ENCODE results near the gene PSEN1.
A peak's percentile ranks its signal among the peaks of the same experiment; 100 is the strongest.

PSEN1 gene

DNA sequence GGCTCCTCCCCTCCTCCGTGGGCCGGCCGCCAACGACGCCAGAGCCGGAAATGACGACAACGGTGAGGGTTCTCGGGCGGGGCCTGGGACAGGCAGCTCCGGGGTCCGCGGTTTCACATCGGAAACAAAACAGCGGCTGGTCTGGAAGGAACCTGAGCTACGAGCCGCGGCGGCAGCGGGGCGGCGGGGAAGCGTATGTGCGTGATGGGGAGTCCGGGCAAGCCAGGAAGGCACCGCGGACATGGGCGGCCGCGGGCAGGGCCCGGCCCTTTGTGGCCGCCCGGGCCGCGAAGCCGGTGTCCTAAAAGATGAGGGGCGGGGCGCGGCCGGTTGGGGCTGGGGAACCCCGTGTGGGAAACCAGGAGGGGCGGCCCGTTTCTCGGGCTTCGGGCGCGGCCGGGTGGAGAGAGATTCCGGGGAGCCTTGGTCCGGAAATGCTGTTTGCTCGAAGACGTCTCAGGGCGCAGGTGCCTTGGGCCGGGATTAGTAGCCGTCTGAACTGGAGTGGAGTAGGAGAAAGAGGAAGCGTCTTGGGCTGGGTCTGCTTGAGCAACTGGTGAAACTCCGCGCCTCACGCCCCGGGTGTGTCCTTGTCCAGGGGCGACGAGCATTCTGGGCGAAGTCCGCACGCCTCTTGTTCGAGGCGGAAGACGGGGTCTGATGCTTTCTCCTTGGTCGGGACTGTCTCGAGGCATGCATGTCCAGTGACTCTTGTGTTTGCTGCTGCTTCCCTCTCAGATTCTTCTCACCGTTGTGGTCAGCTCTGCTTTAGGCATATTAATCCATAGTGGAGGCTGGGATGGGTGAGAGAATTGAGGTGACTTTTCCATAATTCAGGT, at the start of gene PSEN1:
Gene PSEN1 (plus strand): TSS at position 121 of the 839 bp plus-strand sequence. CDS start 11,513 bp downstream, outside the sequence.
- DNase-seq (ENCODE audit: low read depth, low spot score) = peak; percentile 94

DNA sequence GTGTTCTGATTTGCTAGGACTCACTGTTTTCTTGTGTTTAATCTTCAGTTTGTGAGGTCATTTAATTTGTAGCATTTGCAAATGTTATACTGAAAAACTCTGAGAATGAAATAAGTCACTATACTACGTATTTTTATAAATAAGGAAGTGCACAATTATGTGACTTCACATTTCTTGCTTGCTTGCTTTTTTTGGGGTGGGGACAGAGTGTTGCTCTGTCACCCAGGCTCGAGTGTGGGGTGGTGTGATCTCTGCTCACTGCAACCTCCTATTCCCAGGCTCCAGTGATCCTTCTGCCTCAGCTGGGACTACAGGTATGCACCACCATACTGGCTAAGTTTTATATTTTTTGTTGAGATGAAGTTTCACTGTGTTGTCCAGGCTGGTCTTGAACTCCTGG, 45.3 kb upstream of the PSEN1 start:
- DNase-seq (ENCODE audit: low read depth, low spot score) = no peak

DNA sequence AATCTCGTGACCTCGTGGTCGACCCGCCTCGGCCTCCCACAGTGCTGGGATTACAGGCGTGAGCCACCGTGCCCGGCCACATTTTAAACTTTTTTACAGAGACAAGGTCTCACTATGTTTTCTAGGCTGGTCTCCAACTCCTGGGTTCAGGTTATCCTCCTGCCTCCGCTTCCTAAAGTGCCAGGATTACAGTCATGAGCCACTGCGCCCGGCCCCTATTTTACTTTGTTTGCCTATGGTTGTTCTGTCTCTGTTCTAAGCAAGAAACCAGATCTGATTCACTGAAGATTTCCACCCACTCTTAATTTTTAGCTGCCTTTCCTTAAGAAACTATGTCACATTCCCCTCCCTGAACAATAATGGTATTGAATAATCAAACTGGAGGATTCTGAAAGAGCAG, 38.9 kb upstream of the PSEN1 start:
- no peak for DNase-seq (ENCODE audit: low read depth, low spot score)

DNA sequence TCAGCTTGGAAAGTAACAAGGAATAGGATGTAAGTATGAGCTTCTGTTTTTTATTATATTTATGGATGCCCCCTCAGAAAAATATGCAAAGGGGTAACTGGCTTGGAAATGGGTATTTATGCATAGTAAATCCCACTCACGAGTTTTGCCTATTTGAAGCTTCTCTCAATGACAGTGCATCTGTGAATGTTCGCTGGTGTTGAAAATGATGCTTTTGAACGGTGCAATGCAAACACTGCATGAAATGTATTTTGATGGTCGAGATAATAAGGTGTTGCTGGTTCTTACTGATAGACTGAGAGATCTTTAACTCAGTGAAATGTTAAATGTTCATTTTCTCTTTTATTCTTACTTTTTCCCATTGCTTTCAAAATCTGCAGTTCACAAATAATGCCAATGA, 36.0 kb upstream of the PSEN1 start:
- no peak for DNase-seq (ENCODE audit: low read depth, low spot score)

DNA sequence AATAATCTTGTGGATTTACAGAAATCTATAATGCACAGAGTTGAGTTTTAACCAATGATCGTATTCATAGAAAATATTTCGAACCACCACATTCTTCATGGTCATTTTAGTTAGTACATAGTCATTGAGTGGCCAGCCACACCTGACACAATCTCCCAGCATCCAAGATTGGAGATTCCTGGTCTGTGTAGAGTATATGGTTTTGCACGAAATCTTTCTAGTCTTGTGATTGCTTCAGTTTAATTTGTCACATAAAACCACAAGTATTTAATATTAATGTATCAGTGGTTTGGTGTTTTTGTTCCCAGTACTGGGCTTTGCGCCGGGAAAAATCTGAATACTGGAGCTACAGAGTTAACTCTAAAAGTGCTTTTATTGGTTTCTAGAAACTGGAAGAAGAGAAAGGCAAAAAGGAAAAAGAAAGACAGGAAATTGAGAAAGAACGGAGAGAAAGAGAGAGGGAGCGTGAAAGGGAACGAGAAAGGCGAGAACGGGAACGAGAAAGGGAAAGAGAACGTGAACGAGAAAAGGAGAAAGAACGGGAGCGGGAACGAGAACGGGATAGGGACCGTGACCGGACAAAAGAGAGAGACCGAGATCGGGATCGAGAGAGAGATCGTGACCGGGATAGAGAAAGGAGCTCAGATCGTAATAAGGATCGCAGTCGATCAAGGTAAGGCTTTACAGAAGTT, 33.4 kb upstream of the PSEN1 start:
- DNase-seq (ENCODE audit: low read depth, low spot score) = no peak

DNA sequence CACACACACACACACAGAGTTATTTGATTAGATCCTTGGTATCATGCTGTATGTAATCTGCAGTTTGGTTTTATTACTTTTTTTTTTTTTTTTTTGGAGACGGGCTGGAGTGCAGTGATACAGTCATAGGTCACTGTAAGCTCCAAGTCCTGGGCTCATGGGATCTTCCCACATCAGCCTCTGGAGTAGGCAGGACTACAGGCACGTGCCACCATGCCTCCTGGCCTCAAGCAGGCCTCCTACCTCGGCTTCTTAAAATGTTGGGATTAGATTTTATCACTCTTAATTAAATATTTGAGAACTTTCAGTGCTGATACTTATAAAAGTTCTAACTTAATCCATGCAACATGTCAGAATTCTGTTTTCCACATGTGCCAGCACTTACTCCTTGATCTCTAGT, 31.3 kb upstream of the PSEN1 start:
- no peak for DNase-seq (ENCODE audit: low read depth, low spot score)

DNA sequence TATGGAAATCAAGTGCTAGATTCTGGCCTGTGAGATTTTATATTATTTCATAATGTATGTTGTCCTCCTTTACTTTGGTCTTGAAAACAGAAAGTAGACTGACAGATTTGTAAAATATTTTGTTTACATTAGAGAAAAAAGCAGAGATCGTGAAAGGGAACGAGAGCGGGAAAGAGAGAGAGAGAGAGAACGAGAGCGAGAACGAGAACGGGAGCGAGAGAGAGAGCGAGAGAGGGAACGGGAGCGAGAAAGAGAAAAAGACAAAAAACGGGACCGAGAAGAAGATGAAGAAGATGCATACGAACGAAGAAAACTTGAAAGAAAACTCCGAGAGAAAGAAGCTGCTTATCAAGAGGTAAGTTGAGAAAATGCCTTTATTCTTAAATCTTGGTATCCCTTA, 30.6 kb upstream of the PSEN1 start:
- no peak for DNase-seq (ENCODE audit: low read depth, low spot score)

DNA sequence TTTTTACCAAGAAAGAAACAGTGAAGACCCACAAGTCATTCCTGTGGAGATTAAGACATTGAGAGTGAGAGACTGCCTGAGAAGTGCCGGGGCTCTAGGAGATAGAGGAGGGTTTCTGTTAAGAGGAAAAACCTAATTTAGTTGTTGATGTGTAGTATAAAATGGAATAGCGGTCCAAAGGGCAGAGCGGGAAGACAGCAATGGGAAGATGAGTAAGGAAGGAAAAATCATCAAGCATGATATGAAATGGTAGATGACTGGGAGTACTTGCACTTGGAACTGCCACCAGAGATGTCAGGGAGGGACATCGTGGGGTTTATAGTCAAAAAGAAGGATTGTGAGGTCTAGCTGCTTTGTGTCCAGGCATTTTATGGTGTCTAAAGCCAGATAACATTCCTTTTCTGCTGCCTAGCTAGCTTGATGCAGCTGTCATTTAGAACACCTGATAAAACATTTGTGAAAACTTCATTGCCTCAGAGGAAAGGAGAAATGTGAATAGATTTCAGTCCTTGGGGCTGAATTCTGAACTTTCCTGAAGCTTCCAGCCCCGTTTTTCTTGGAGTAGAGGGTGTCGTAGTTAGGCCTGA, 20.1 kb upstream of the PSEN1 start:
- no peak for DNase-seq (ENCODE audit: low read depth, low spot score)

DNA sequence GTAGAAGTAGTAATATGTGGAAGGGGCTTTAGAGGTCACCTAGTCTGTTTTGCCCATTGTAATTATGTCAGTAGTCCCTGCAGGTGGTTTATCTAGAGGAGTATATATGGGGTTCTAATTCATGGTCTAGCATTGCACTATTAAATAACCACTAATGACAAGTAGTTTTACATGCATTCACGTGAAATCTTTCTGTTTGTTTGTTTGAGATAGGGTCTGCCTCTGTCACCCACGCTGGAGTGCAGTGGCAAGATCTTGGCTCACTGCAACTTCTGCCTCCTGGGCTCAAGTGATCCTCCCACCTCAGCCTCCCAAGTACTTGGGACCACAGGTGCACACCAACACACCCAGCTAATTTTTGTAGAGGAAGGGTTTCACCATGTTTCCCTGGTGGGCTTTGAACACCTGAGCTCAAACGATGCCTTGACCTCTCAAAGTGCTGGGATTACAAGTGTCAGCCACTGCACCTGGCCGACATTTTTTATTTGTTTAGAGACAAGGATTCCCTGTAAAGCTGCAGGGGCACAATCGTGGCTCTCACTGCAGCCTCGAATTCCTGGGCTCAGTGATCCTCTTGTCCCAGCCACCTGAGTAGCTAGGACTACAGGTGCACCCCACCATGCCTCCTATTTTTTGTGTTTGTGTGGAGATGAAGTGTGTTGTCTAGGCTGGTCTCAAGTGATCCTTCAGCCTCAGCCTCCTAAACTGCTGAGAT, 12.0 kb upstream of the PSEN1 start:
- no peak for DNase-seq (ENCODE audit: low read depth, low spot score)

DNA sequence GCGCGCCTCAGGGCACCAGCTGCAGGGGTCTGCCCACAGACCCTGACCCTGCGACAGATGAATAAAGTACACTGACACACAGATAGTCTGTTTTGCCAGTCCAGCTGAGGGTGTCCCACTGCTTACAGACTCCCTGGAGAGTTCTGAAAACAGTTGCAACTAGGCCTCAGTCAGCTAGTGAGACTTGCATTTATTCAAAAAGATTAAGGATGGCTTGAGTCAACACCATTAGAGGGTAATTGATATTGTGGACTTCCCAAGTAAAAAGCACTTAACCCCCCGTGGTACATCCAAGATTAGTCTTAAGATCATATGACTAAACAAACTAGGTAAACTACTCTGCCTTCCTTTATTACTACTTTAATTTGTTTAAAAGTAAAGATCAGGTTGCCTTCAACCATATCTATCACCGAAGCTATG, 11.1 kb upstream of the PSEN1 start:
- no peak for DNase-seq (ENCODE audit: low read depth, low spot score)

DNA sequence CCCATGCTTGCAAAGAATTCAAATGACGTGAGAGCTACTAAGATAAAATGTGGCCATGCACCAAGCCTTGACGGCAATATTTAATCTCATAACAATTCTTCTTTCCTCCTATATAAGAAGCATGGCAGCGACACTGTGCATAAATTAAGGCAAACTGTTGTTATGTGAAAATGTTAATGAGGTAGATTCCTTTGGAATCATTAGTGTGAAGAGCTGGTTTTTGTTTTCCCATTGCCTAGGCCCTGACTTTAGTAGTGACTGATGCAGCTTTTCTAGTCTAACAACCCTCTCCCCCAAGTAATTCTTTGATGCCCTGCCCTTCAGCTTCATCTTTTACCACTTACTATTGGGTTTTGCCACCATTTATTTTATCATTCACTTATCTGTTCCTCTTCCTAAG, 10.6 kb upstream of the PSEN1 start:
- no peak for DNase-seq (ENCODE audit: low read depth, low spot score)

DNA sequence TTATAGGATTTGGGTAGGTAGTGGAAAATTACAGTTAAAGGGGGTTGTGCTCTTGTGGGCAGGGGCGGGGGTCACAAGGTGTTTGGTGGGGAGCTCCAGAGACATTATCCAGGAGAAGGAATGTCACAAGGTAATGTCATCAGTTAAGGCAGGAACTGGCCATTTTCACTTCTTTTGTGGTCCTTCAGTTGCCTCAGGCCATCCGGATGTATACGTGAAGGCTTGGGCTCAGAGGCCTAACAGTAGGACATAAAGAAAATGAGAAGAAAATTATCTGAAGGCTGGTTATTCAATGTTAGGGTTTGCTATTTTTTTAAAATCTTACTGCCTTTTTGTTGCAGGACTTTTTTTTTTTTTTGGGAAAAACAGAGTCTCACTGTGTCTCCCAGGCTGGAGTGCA, 2.5 kb upstream of the PSEN1 start:
- DNase-seq (ENCODE audit: low read depth, low spot score) = no peak

DNA sequence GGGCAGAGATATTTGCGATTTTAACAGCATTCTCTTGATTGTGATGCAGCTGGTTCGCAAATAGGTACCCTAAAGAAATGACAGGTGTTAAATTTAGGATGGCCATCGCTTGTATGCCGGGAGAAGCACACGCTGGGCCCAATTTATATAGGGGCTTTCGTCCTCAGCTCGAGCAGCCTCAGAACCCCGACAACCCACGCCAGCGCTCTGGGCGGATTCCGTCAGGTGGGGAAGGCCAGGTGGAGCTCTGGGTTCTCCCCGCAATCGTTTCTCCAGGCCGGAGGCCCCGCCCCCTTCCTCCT, 271 bp upstream of the PSEN1 start:
- DNase-seq (ENCODE audit: low read depth, low spot score) = no peak

DNA sequence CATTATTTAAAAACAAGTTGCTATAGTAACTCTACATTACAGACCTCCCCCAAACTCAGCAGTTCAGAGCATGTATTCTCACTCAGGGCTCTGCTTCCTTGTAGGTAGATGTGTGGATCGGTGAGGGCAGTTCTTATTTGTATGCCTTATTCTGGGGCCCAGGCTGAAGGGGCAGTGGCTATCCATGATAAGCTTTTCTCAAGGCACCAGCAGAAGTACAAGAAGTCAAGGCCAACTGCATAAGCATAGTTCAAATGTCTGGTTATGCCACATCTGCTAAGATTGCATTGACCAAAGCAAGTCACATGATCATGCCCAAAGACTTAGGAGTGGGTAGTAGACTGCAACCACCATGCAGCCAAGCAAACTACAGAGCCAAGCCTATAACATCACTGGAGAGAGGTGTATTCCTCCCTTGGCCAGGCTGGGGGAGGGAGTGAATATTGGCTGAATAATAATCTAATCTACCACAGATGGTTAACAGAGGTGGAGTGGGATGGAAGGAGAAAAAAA, 4.6 kb downstream of the PSEN1 start:
- no peak for DNase-seq (ENCODE audit: low read depth, low spot score)

DNA sequence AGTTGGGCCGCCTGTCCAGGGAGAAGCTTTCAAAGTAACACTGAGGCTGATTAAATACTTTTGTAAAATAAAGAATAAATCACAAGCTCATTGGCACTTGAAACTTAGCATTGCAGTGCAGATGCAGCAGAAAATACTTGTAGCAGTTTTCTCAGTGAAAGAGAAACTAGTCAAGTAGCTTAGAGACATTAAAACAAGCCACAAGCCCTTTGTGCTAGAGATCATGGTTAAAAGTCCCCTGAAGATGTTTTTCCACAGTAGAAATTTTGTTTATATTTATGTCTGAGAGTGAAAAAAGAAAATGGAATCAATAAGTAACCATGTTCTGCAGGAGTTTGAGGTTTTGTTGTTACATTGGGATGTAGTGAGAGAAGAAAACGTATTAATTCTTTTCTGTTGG, 5.9 kb downstream of the PSEN1 start:
- no peak for DNase-seq (ENCODE audit: low read depth, low spot score)

DNA sequence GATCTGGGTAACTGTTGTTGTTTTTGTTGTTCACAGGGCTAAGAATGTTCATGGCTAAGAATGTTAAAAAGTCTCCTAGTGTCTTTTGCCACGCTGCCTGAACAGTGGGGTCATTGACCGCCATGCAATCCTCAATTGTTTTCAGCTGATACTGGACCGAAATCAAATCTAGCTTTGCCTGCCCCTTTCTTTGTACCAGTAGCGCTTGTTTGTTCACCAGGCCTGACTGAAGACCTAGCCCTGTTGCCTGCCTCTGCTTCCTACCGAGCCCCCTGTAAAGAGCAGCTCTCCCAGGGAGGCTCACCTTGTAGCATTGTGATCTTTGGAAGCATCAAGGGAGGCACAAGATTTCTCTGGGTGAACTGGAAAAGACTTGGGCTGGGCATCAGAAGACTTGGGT, 6.7 kb downstream of the PSEN1 start:
- DNase-seq (ENCODE audit: low read depth, low spot score) = no peak

DNA sequence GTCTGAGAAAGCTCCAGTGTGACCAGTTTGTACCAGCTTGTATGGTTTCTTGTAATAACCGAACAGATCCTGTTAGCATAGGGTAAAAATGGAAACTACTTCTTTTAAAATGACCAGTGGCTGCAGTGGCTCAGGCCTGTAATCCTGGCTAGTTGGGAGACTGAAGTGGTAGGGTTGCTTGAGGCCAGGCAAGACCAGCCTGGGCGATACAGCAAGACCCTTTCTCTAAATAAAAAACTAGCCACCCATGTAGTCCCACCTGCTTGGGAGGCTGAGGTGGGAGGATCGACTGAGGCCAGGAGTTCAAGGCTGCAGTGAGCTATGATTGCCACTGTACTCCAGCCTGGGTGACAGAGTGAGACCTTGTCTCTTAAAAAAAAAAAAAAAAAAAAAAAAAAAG, 7.3 kb downstream of the PSEN1 start:
- no peak for DNase-seq (ENCODE audit: low read depth, low spot score)

DNA sequence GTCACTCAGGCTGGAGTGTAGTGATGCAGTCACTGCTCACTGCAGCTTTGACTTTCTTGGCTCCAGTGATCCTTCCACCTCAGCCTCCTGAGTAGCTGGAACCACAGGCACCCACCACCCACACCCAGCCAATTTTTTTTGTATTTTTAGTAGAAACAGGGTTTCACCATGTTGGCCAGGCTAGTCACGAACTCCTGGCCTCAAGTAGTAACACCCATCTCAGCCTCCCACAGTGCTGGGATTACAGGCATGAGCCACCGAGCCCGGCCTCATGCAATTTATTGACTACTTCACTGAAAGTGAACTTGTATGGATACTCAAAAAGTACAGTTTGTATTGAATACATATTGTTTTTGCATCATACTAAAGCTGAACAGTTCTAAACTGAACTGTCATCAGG, 9.1 kb downstream of the PSEN1 start:
- DNase-seq (ENCODE audit: low read depth, low spot score) = no peak

DNA sequence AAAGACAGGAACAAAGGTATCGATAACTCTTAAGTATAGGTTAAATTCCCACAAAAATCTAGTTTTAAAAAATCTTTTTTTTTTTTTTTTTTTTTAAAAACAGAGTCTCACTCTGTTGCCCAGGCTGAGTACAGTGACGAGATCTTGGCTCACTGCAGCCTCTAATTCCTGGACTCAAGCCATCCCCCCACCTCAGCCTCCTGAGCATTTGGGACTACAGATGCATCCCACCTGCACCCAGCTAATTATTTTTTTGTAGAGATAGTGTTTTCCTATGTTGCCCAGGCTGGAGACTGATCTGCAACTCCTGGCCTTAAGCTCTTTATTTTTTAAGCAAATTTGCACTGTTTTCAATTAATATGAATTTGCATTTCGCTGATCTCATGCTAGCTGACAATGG, 9.8 kb downstream of the PSEN1 start:
- no peak for DNase-seq (ENCODE audit: low read depth, low spot score)

DNA sequence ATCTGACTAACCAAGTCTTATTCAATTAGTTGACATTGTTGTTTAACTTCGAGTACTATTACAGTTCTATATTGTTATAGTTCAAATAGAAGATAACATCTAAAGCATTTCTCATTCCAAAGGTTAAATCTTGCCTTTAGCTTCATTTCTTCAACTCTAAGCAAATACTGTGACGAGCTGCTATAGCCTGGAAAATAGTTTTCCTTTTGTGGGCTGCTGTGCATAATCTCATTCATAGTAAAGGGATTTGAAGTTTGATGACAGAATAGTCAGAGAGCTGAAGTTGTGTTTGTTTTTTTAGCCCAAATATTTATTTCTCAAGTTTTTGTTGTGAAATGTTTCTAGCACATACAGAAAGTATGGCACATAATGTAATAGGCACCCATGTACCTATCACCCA, 13.4 kb downstream of the PSEN1 start:
- no peak for DNase-seq (ENCODE audit: low read depth, low spot score)

DNA sequence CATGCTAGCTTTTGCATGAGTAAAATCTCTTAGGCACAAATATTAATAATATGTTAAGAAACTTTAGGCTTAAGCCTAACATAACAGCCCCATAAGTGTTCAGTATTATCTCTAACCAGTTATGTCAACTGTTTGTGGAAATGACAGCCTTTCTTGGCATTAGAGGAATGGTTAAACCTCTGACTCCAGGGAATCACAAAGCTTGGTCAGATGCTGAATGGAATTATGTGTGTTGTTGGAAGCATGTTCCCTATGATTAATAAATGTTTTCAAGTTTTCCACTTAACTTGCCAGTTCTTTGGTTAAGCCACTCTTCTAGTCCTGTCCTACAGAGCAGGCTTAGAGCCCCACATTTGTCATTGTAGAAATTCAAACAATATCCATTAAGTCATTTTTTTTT, 17.0 kb downstream of the PSEN1 start:
- DNase-seq (ENCODE audit: low read depth, low spot score) = no peak

DNA sequence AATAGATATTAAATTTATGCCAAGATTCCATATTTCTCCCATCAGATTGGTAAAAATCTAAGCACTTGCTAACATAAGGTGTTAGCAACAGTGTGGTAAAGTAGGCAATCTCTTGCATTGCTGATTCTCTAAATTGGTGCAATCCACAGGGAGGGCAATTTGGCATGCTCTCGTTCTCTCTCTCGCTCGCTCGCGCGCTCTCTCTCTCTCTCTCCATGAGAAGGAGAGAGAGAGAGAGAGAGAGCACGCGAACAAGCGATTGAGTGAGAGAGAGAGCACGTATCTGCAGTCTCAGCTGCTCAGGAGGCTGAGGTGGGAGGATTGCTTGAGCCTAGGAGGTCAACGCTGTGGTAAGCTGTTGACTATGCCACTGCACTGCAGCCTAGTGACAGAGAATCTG, 25.9 kb downstream of the PSEN1 start:
- DNase-seq (ENCODE audit: low read depth, low spot score) = no peak
